Panc1 (cell line): ENCODE data around the gene COQ9.

Source experiments
- POLR2AphosphoS5 ChIP-seq: IDR thresholded peaks from 2 replicates; pipeline ENCODE4 v1.6.1; 2012; ENCODE audit warnings: mild to moderate bottlenecking, low read depth, low read length, moderate library complexity
- REST ChIP-seq, 2 experiments: IDR thresholded peaks; 2 replicates each; pipeline ENCODE4 v1.6.1; 2011 to 2012; ENCODE audit warnings: low read depth in 2 of 2, control low read depth in 1 of 2, low read length in 1 of 2, mild to moderate bottlenecking in 1 of 2, moderate library complexity in 1 of 2; ENCODE audit not compliant: insufficient read depth in 1 of 2
- TF ChIP-seq, protein P1 (sequence below): fragments of 450-650 bp; IDR thresholded peaks from 2 replicates; pipeline ENCODE4 v1.5.1; 2017; ENCODE audit warnings: mild to moderate bottlenecking

DNA sequence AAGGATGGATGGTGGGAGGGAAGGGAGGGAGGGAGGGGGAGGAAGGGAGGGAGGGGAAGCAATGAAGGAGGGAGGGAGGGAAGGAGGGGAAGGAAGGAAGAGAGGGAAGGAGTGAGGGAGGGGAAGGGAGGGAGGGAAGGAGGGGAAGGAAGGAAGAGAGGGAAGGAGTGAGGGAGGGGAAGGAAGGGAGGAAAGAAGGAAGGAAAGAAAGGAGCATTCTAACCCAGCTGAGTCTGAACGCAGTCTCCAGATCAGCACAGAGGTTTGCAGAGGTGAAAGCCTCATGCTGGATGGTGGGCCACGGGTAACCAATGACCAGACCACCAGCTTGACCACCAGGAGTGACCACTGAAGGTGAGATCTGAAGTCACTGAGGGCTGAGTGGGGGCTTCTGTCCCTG, 24.1 kb upstream of the COQ9 start:
- no peak for TF ChIP-seq REST (IDR thresholded peaks at IDR 0.05; ENCODE audit: insufficient read depth in 1 of 2, low read depth in 2 of 2, low read length in 1 of 2)
- TF ChIP-seq, protein P1, sequence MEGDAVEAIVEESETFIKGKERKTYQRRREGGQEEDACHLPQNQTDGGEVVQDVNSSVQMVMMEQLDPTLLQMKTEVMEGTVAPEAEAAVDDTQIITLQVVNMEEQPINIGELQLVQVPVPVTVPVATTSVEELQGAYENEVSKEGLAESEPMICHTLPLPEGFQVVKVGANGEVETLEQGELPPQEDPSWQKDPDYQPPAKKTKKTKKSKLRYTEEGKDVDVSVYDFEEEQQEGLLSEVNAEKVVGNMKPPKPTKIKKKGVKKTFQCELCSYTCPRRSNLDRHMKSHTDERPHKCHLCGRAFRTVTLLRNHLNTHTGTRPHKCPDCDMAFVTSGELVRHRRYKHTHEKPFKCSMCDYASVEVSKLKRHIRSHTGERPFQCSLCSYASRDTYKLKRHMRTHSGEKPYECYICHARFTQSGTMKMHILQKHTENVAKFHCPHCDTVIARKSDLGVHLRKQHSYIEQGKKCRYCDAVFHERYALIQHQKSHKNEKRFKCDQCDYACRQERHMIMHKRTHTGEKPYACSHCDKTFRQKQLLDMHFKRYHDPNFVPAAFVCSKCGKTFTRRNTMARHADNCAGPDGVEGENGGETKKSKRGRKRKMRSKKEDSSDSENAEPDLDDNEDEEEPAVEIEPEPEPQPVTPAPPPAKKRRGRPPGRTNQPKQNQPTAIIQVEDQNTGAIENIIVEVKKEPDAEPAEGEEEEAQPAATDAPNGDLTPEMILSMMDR, result no peak
- TF ChIP-seq POLR2AphosphoS5, result no peak
